RCC 7860 (cell line): ENCODE data around the gene FSD2.
"Not testable (repeated sequence)": the region's sequence is repeated elsewhere in the genome, so short reads cannot be mapped to it uniquely, and the experiment has no call there.

Experiments
- DNase-seq: peaks from one replicate; pipeline ENCODE4 v3.0.0-alpha.2; 2015; ENCODE audit warnings: low spot score
- FAIRE-seq: peaks from 2 replicates; lab custom pipeline; 2012; peaks lifted over from hg19 to GRCh38; lab: Jason Lieb, UNC

FSD2 gene

GRCh38 chr15:82793737-82794136 lies 12.1 kb downstream of the FSD2 start:
- FAIRE-seq: no peak

GRCh38 chr15:82792068-82792467 lies 13.8 kb downstream of the FSD2 start:
- no peak for FAIRE-seq

More at GRCh38 chr15:82793737-82794136, 12.1 kb downstream of the FSD2 start:
- no peak for DNase-seq

GRCh38 chr15:82790321-82790720 lies 15.5 kb downstream of the FSD2 start:
- DNase-seq (no peak), FAIRE-seq (no peak)

More at GRCh38 chr15:82792068-82792467, 13.8 kb downstream of the FSD2 start:
- no peak for DNase-seq

GRCh38 chr15:82789491-82789890 lies 16.4 kb downstream of the FSD2 start:
- DNase-seq (no peak), FAIRE-seq (no peak)

- FAIRE-seq: no peak
Observed at GRCh38 chr15:82788496-82788895, 17.4 kb downstream of the FSD2 start.

GRCh38 chr15:82781349-82781748 lies 24.5 kb downstream of the FSD2 start:
- DNase-seq (no peak), FAIRE-seq (no peak)

More at GRCh38 chr15:82788496-82788895, 17.4 kb downstream of the FSD2 start:
- DNase-seq: no peak

- DNase-seq (no peak), FAIRE-seq (no peak)
Observed at GRCh38 chr15:82778755-82779154, 27.1 kb downstream of the FSD2 start.

- FAIRE-seq (no peak), DNase-seq (no peak)
Observed at GRCh38 chr15:82774496-82774895, 31.4 kb downstream of the FSD2 start.

GRCh38 chr15:82771789-82772607 lies 33.9 kb downstream of the FSD2 start:
- DNase-seq: no peak
- no peak for FAIRE-seq

GRCh38 chr15:82768414-82769054 lies 37.3 kb downstream of the FSD2 start:
- DNase-seq (no peak), FAIRE-seq (no peak)

- FAIRE-seq (no peak), DNase-seq (no peak)
Observed at GRCh38 chr15:82767163-82767829, 38.6 kb downstream of the FSD2 start.

GRCh38 chr15:82766201-82766600 lies 39.7 kb downstream of the FSD2 start:
- not testable (repeated sequence) for FAIRE-seq, DNase-seq

GRCh38 chr15:82764740-82765139 lies 41.1 kb downstream of the FSD2 start:
- DNase-seq (no peak), FAIRE-seq (no peak)

- FAIRE-seq (no peak), DNase-seq (no peak)
Observed at GRCh38 chr15:82764117-82764490, 41.8 kb downstream of the FSD2 start.

GRCh38 chr15:82763361-82764116 lies 42.3 kb downstream of the FSD2 start:
- FAIRE-seq: no peak
- no peak for DNase-seq

- FAIRE-seq: no peak
- DNase-seq: no peak
Observed at GRCh38 chr15:82751308-82751707, 54.6 kb downstream of the FSD2 start.

GRCh38 chr15:82750831-82751180 lies 55.1 kb downstream of the FSD2 start:
- DNase-seq (no peak), FAIRE-seq (no peak)

GRCh38 chr15:82749951-82750830 lies 55.7 kb downstream of the FSD2 start:
- FAIRE-seq (peak; percentile 80), DNase-seq (peak; percentile 85)

GRCh38 chr15:82748315-82748714 lies 57.6 kb downstream of the FSD2 start:
- FAIRE-seq (no peak), DNase-seq (no peak)

GRCh38 chr15:82743810-82744209 lies 62.1 kb downstream of the FSD2 start:
- FAIRE-seq (no peak), DNase-seq (no peak)
